ENCODE data around the gene CDKL4. TPM values are rescaled to one million over a fixed set of nuclear protein-coding genes. Genes with fewer than 3 reads are reported as not detected.
A peak's percentile ranks its signal among the peaks of the same experiment; 100 is the strongest.
"Not testable (repeated sequence)": the region's sequence is repeated elsewhere in the genome, so short reads cannot be mapped to it uniquely, and the experiment has no call there.

Gene CDKL4
- total RNA-seq, 1 experiment from 2014 or later = not detected

- no peak for DNase-seq (ENCODE audit: low read depth)
These were observed 11.6 kb downstream of the CDKL4 start for GRCh38 chr2:39232141-39232540.

GRCh38 chr2:39228413-39229209 is 15.2 kb downstream of the CDKL4 start:
- DNase-seq (ENCODE audit: low read depth) = no peak

GRCh38 chr2:39227628-39228412 is 15.9 kb downstream of the CDKL4 start:
- peak; percentile 50 for DNase-seq (ENCODE audit: low read depth)

GRCh38 chr2:39225567-39225966 is 18.2 kb downstream of the CDKL4 start:
- DNase-seq (ENCODE audit: low read depth) = no peak

GRCh38 chr2:39223909-39224308 is 19.9 kb downstream of the CDKL4 start:
- DNase-seq (ENCODE audit: low read depth) = no peak

GRCh38 chr2:39221459-39221858 is 22.3 kb downstream of the CDKL4 start:
- DNase-seq (ENCODE audit: low read depth) = no peak

- no peak for DNase-seq (ENCODE audit: low read depth)
These were observed 23.6 kb downstream of the CDKL4 start for GRCh38 chr2:39220136-39220535.

GRCh38 chr2:39218391-39218790 is 25.4 kb downstream of the CDKL4 start:
- no peak for DNase-seq (ENCODE audit: low read depth)

GRCh38 chr2:39217192-39217550 is 26.6 kb downstream of the CDKL4 start:
- DNase-seq (ENCODE audit: low read depth) = no peak

GRCh38 chr2:39216346-39217191 is 27.2 kb downstream of the CDKL4 start:
- DNase-seq (ENCODE audit: low read depth) = no peak

GRCh38 chr2:39215545-39215944 is 28.2 kb downstream of the CDKL4 start:
- no peak for DNase-seq (ENCODE audit: low read depth)

GRCh38 chr2:39213015-39213414 is 30.8 kb downstream of the CDKL4 start:
- no peak for DNase-seq (ENCODE audit: low read depth)

- DNase-seq (ENCODE audit: low read depth) = no peak
These were observed 32.9 kb downstream of the CDKL4 start for GRCh38 chr2:39210846-39211245.

GRCh38 chr2:39203382-39203781 is 40.4 kb downstream of the CDKL4 start:
- no peak for DNase-seq (ENCODE audit: low read depth)

GRCh38 chr2:39202639-39203369 is 41.0 kb downstream of the CDKL4 start:
- DNase-seq (ENCODE audit: low read depth) = peak; percentile 7

GRCh38 chr2:39197003-39197402 is 46.8 kb downstream of the CDKL4 start:
- DNase-seq (ENCODE audit: low read depth) = not testable (repeated sequence)

GRCh38 chr2:39194686-39195085 is 49.1 kb downstream of the CDKL4 start:
- DNase-seq (ENCODE audit: low read depth) = no peak

GRCh38 chr2:39188960-39189494 is 54.7 kb downstream of the CDKL4 start:
- DNase-seq (ENCODE audit: low read depth) = no peak

- DNase-seq (ENCODE audit: low read depth) = no peak
These were observed 60.1 kb downstream of the CDKL4 start for GRCh38 chr2:39183673-39184072.

GRCh38 chr2:39181297-39181696 is 62.5 kb downstream of the CDKL4 start:
- DNase-seq (ENCODE audit: low read depth) = no peak

Measured in LHCN-M2 (cell line).